NCI-H146 treated with DMSO at 0.1 percent for 48 hours (cell line): ENCODE results near the gene MYLK3.

Experiments
- DNase-seq: peaks from one replicate; lab custom pipeline; 2025; ENCODE audit not compliant: unreplicated experiment; lab: John Stamatoyannopoulos, UW

The MYLK3 gene

DNA sequence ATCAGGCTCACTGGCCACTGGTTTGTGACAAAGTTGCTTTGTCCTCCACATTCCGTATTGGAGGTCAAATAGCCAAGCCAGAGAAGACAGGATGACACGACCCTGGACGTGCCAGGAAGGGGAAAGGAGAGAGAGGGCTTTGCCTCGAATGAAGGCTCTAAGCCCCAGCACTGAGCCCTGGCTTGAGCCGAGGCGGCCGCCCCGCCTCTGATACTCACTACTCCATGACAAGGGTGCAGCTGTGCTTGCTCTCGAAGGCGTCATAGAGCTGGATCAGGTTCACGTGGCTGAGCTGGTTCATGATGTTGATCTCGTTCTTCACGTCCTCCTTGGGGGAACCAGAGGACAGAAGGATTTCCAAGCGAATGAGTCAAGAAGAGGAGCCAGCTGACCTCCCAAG is 19.3 kb downstream of the MYLK3 start:
- no peak for DNase-seq

GRCh38 chr16:46727630-46728029 is 20.5 kb downstream of the MYLK3 start:
- DNase-seq, result no peak

DNA sequence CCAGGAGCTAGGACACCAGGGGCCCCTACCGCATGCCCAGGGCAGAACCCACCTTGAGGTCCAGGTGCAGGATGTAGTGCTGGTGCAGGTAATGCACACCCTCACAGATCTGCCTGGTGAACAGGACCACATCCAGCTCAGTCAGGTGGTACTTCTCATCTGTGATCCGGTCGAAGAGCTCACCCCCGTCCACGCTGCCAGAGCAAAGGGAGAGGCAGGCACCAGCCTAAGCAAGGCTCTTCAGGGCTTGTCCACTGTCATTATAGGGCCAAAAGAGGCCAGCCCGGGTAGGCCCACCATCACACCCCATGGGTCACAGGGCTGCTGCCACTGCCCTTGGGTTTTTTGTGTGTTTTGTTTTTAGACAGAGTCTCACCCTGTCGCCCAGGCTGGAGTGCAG is 21.0 kb downstream of the MYLK3 start:
- DNase-seq, result no peak

DNA sequence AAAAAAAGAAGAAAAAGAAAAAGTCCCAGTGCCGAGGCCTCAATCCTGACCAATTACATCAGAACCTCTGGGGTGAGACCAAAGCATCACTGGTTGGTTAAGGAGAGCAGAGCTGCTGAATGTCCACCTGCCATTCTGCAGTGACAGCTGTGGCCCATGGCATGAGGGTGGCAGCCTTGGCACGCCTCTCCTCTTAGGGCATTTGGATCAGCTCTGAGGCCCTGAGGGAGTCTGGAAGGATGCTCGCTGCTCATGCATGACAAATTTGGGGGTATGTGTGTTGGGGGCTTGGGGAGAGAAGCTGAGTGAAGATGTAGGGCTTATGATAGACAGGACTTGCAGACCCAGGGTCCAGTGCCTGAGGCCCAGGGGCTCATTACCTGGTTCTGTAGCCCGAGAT is 26.3 kb downstream of the MYLK3 start:
- DNase-seq, result no peak

DNA sequence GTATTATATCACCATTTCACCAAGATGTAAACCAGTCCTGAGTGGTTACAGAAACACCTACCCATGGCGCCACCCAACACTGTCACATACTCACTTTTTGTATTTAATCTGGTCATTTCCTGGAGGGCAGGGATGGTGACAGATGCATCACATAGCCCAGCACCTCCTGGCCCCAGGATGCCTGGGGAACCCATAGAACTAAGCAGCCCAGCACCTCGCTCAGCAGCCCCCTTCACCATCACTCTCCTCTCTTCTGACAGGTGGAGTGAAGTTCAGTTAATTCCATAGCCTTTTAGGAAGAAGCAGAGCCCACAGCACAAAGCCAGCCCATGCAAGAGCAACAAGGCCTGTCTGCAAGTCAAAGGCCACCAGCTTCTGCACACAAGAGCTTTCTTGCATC is 27.5 kb downstream of the MYLK3 start:
- DNase-seq, result no peak

- no peak for DNase-seq
These were observed 28.6 kb downstream of the MYLK3 start for GRCh38 chr16:46719528-46719927.

DNA sequence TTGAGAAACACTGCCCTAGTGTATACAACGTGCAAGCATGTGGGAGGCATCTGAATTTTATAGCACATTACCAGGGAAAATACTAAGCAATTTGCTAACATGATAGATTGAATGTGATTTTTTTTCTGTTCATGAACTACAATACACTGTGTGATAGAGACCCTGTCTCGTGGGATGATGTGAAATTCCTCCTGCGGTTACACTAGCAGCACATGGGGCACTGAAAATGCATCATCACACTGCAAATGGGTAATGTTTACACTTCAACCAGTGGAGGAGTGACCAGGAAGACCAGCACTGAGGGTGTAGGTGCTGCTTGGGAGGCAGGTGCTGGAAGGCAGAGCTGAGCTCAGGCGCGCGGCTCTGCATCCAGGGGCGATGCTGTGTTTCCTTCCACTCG is 29.9 kb downstream of the MYLK3 start:
- no peak for DNase-seq

GRCh38 chr16:46717692-46718091 is 30.5 kb downstream of the MYLK3 start:
- no peak for DNase-seq

DNA sequence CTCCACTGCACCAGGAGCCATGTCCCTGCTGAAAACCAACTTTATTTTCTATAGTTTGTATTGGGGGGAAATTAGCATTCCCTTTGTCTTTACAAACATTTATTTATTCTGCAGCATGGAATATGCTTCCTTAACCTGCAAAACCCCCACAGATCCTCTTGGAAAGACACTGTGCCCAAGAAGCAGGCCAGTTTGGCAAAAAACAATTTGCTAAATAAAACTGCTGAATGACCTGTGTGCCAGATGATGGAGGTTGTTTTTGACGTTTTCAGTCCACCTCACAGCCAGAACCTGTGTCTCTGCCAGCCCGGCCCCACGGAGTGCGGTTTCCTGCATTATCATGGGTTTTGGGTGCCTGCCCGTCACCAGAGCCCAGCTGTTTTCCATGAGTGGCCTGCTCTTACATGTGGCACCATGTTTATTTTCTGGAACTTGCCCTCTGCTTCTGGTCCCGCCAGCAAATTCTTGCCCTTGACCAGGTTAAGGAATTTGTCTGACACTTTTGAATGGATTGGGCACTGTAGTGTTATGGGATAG is 32.3 kb downstream of the MYLK3 start:
- DNase-seq, result no peak

GRCh38 chr16:46714797-46715591 is 33.1 kb downstream of the MYLK3 start:
- DNase-seq, result no peak

DNA sequence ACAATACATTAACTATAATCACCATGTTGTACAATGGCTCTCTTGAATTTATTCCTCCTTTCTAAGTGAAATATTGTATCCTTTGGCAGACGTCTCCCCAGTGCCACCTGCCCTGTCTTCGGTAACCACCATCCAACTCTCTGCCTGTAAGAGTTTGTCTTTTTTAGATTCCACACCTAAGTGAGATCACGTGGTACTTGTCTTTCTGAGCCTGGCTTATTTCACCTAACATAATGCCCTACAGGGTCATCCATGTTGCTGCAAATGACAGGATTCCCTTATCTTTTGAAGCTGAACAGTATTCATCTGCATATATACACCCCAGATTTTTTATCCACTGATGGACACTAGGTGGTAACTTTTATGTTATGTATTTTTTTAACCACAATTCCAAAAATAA is 34.5 kb downstream of the MYLK3 start:
- DNase-seq, result no peak

DNA sequence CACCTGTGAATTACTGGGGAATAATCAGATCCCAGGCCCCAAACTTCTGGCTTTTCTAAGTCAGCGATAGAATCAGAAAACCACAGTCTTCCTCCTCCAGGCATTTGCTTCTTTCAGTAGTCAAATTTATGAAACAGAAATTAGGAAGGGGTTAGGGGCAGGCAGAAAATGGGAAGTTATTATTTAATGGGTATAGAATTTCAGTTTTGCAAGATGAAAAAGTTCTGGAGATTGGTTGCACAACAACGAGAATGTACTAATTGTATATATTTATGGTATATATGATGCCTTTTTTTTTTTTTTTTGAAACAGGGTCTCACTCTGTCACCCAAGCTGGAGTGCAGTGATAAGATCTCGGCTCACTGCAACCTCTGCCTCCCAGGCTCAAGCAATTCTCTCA is 35.2 kb downstream of the MYLK3 start:
- DNase-seq, result no peak

- no peak for DNase-seq
These were observed 36.8 kb downstream of the MYLK3 start for GRCh38 chr16:46711106-46712058.

DNA sequence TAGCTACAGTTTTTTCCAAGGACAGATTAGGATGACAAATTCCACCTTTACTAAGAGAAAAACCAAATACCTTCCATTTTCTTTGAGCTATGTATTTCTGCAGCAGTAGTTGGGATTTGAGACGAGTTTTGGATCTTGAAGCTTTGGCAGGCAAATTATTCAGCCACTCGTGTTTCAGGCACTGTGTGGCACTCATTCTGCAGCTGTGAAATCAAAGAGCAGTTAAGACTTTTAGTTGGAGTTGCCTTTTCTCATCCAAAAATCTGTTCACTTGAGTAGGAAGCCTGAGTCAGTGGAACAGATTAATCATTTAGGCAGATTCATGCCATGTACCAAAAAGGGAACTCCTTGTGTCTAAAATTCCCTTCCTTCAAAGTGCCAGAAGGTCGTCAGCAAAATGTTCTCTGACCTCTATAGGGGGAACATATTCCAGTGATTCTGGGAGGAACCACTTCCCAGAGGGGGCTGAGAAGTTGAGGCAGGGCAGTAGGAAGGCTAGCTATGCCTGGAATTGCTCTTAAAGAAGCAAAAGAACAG is 38.6 kb downstream of the MYLK3 start:
- no peak for DNase-seq

DNA sequence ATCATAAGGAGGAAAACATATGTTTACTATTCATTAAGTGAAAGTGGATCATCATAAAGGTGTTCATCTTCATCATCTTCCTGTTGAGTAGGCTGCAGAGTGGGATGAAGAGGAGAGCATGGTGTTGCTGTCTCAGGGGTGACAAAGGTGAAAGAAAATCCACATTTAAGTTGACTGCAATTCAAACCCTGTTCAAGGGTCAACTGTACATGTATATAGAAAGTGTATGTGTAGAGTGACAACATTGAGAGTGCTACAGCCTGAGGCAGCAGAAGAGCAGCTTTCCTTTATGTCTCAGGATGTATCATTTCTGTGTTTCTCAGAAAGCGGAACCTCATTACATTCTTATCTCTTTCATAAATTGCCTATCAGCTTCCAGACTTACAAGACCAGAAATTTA is 41.5 kb downstream of the MYLK3 start:
- DNase-seq, result no peak

DNA sequence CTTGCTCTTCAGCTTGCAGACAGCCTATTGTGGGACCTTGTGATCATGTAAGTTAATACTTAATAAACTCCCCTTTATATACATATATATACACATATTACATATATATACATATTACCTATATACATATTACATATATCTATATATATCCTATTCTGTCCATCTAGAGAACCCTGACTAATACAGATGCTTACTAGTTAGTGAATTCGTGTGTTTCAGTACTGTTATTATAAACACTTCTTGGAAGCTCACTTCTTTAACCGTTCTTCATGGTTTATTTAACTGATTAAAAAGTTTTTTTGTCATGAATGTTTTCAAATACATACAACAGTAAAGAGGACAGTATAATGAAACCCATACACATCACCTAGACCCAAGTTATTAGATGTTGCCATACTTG is 46.1 kb downstream of the MYLK3 start:
- no peak for DNase-seq

DNA sequence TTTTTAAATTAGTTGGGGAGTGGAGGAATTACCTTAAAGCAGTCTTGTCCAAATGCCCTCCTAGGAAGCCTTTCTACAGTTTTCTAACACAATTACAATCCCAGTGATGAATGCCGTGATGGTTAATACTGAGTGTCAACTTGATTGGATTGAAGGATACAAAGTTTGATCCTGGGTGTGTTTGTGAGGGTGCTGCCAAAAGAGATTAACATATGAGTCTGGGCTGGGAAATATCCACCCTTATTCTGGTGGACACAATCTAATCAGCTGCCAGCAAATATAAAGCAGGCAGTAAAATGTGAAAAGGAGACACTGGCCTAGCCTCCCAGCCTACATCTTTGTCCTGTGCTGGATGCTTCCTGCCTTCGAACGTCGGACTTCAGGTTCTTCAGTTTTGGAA is 46.5 kb downstream of the MYLK3 start:
- no peak for DNase-seq

DNA sequence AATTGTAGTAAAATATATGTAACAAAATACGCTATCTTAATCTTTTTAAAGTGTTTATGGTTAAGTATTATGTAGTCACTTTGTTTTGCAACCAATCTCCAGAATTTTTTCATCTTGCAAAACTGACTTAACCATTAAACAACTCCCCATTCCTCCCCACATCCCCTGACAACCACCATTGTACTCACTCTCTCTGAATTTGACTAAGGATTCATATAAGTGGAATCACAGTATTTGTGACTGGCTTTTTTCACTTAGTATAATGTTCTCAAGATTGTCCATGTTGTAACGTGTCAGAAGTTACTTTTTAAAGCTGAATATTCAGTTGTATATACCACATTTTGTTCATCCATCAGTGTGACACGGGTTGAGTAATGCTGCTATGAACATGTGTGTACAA is 48.1 kb downstream of the MYLK3 start:
- DNase-seq, result no peak

DNA sequence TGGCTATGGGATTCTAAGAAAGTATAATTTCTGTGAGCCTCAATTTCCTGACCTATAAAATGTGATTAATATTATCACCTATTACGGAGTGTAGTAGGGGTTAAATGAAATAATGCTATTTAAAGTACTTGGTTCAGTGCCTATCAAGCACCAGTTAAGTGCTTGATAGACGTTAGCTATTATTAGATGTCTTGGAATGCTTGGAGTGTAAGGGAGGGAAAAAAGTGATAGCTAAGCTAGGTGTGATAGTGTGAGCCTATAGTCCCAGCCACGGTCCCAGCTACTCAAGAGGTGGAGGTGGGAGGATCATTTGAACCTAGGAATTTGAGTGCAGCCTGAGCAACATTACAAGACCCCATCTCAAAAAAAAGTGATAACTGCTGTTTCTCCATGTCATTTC is 51.2 kb downstream of the MYLK3 start:
- no peak for DNase-seq

- no peak for DNase-seq
These were observed 52.2 kb downstream of the MYLK3 start for GRCh38 chr16:46695937-46696336.

DNA sequence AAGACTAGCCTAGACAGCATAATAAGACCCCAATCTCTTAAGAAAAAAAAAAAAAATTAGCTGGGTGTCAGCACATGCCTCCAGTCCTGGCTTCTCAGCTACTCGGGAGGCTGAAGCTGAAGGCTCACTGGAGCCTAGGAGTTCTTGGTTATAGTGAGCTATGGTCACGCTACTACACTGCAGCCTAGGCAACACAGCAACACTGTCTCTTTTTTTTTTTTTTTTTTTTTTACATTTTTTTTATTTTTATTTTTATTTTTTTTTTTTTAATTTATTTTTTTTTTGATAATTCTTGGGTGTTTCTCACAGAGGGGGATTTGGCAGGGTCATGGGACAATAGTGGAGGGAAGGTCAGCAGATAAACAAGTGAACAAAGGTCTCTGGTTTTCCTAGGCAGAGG is 54.5 kb downstream of the MYLK3 start:
- DNase-seq, result no peak

GRCh38 chr16:46691726-46692125 is 56.4 kb downstream of the MYLK3 start:
- no peak for DNase-seq
